Brain microvascular endothelial cell (primary cell): ENCODE results near the gene GPHN.

Experiments
- DNase-seq: peaks from one replicate; pipeline ENCODE4 v3.0.0-alpha.2; 2020
- H3K27ac ChIP-seq: fragments of 250-450 bp; sonication (Bioruptor Pico); 2 replicates; pipeline ENCODE4 v1.5.1; 2020; ENCODE audit warnings: mild to moderate bottlenecking, moderate library complexity
- H3K27me3 ChIP-seq: fragments of 250-450 bp; sonication (Bioruptor Pico); replicated peaks from 2 replicates; pipeline ENCODE4 v1.5.1; 2020; ENCODE audit warnings: mild to moderate bottlenecking
- H3K36me3 ChIP-seq: fragments of 250-450 bp; sonication (Bioruptor Pico); replicated peaks from 2 replicates; pipeline ENCODE4 v1.5.1; 2020; ENCODE audit warnings: mild to moderate bottlenecking
- H3K4me3 ChIP-seq: 2 replicates; pipeline ENCODE4 v1.5.1; 2011; ENCODE audit warnings: low read depth, mild to moderate bottlenecking, control low read depth, low read length, moderate library complexity
- CTCF ChIP-seq: IDR thresholded peaks from 2 replicates; pipeline ENCODE4 v1.5.1; 2011; ENCODE audit warnings: low read depth, mild to moderate bottlenecking, moderate library complexity, low read length, control low read depth, inconsistent platforms; ENCODE audit errors: missing control alignments
- in situ Hi-C: cut with HindIII; loops from 2 replicates; pipeline ENCODE4 v1.10.0; 2017; ENCODE audit warnings: low sequenced_read_pairs, low pct_ligation_motif_present

GPHN gene

GRCh38 chr14:67162385-67162784 is 654.4 kb downstream of the GPHN start:
- H3K36me3 ChIP-seq = no peaks in the 10 kb centered on the region
- H3K27ac ChIP-seq = no peak overlapping the region
- no peak overlapping the region for H3K4me3 ChIP-seq
- H3K27me3 ChIP-seq = no peaks in the 10 kb centered on the region
- DNase-seq = no peak
- in situ Hi-C loops = loop anchor here (25.0 kb wide), 1 partner anchor 125 kb away; no protein-coding TSS in a partner anchor
- TF ChIP-seq CTCF = no peak

GRCh38 chr14:67166450-67166853 is 658.5 kb downstream of the GPHN start:
- in situ Hi-C loops = loop anchor here (25.0 kb wide), 1 partner anchor 121 kb away; no protein-coding TSS in a partner anchor
- DNase-seq = peak; percentile 39
- Histone ChIP-seq H3K4me3 (no peak overlapping the region), H3K27me3 (no peaks in the 10 kb centered on the region), H3K36me3 (no peaks in the 10 kb centered on the region), H3K27ac (no peak overlapping the region)
- peak; percentile 81 for TF ChIP-seq CTCF

GRCh38 chr14:67167420-67168109 is 659.6 kb downstream of the GPHN start:
- Histone ChIP-seq H3K27ac (no peak overlapping the region), H3K36me3 (no peaks in the 10 kb centered on the region), H3K27me3 (no peaks in the 10 kb centered on the region), H3K4me3 (no peak overlapping the region)
- DNase-seq = no peak
- TF ChIP-seq CTCF = no peak
- in situ Hi-C loops = loop anchor here (25.0 kb wide), 1 partner anchor 120 kb away; no protein-coding TSS in a partner anchor

GRCh38 chr14:67168110-67168441 is 660.1 kb downstream of the GPHN start:
- no peak overlapping the region for H3K4me3 ChIP-seq
- no peaks in the 10 kb centered on the region for H3K27me3 ChIP-seq
- in situ Hi-C loops = loop anchor here (25.0 kb wide), 1 partner anchor 119 kb away; no protein-coding TSS in a partner anchor
- TF ChIP-seq CTCF = no peak
- no peaks in the 10 kb centered on the region for H3K36me3 ChIP-seq
- H3K27ac ChIP-seq = no peak overlapping the region
- no peak for DNase-seq

GRCh38 chr14:67170660-67171059 is 662.7 kb downstream of the GPHN start:
- no peak for DNase-seq
- TF ChIP-seq CTCF = no peak
- in situ Hi-C loops = loop anchor here (25.0 kb wide), 1 partner anchor 117 kb away; no protein-coding TSS in a partner anchor
- H3K4me3 ChIP-seq = no peak overlapping the region
- no peaks in the 10 kb centered on the region for H3K36me3 ChIP-seq
- H3K27me3 ChIP-seq = no peaks in the 10 kb centered on the region
- H3K27ac ChIP-seq = no peak overlapping the region
